ENCODE results near the gene LIX1L.

LIX1L gene

GRCh38 chr1:145957443-145958319 lies at the start of gene LIX1L:
LIX1L (minus strand) TSS chr1:145958017; CDS start chr1:145957927, 90 bp downstream.
- peak; percentile 87 to 95 (median 92) for DNase-seq (ENCODE audit: low read depth in 3 of 3)

GRCh38 chr1:146001709-146002108 lies 43.9 kb upstream of the LIX1L start:
- DNase-seq (ENCODE audit: low read depth in 3 of 3) = no peak

DNA sequence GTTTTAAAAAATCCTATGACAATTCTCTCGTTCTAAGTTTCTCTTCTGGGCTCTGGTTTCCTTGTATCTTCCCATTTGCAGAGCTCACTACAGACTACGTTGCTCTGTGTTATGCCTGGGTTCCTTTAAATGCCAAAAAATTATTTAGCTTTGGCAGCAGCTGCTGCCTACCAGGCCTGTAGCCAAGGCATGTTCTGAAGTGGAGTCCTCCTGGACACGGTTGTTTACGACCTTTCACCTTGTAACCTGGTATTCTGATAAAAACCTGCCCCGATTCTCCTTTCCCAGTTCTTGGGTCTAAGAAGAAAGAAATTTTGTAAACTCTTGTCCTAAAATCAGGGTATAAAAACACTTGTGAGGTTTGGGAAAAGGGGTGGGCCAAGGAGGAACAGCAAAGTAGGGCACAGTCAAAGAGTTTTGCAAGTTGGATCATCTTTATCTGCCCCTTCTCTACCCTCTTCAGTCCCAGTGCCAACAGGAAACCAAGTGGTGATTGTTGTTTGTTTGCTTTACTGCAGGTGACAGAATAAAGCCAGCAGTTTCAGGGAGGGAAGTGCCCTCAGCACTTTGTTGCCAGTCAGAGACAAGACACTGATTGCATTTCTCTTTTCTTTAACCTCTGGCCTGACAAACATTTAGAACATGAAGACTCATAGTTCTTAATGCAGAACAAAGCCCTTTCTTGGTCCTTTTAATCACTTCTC lies 41.7 kb upstream of the LIX1L start:
- DNase-seq (ENCODE audit: low read depth in 3 of 3) = no peak

DNA sequence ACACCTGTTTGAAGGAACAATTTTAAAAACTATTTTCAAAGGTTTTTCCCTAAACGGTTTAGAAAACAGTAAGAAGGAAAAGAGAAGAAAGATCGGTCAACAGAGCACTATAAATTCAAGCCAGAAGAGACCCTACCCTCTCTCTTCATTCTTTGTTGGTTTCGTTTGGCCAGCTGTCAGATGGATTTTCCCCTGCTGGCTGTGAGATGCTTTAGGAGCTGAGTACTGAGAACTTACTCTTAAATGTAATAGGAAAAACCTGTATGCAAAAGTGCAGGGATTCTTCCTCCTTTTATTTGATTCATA lies 39.9 kb upstream of the LIX1L start:
- DNase-seq (ENCODE audit: low read depth in 3 of 3) = no peak

DNA sequence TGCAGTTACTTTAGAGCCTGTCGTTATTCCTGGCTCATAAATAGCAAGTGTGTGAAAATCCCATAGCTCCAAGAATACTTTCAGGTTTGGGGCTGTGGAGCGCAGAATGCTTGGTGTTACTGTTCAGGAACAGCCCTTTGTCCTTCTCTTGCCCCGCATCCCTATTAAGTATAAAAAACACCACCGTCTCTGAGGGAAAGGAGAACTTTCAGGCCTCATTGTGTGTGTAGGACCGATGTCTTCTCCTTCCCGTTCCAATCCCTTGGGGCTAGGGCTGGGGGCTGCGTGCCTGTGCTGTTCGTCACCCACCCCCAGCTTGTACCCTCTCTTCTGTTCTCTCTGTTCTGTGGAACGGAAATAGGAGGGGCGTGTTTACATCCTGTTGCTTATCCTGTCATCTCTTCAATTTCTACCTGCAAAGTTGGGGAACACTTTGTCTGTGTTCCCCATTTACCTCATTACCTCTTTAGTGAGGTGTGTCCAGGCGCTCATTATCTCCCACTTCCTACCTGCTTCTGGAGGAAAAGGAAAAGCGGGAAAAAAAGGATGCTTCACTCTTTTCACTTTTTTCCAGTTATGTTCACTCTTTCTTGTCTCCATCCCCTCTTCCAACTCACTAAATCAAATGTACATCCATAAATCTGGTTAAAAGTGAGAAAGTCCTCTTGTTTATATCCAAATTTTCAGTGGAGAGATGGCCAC lies 39.4 kb upstream of the LIX1L start:
- peak; percentile 22 to 41 (median 35) for DNase-seq (ENCODE audit: low read depth in 3 of 3)

DNA sequence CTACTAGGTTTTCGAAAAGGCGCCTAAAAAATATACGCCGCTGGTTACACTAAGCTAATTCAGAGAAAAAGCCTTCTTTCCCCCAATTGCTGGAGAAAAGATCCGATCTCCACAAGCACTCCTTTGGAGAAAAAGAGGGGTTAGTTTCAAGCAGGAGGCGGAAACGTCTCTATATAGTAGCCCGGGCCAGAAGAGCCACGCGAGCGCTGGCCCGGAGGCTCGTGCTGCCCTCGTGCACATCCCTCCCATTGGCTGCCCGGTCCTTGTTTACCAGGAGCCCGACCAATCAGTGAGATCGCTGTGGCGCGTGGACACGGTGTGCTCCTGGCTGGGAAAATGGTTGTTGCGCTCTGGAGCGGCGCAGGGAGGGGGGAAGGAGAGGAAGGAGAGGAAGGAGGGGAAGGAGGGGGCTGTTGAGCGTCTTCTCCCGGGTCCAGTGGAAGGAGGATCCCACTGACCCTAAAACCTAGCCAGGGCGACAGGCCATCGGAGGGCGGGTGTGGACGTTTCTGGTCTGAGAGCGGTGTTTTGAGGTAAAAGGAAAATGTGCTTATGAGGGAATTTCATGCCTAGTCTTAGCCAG lies 38.7 kb upstream of the LIX1L start, which contains the start of gene TXNIP:
Gene TXNIP, minus strand, starts transcription at position 147 of the 583 bp plus-strand sequence. CDS start 313 bp downstream, outside the sequence.
- peak; percentile 89 to 92 (median 90) for DNase-seq (ENCODE audit: low read depth in 3 of 3)

DNA sequence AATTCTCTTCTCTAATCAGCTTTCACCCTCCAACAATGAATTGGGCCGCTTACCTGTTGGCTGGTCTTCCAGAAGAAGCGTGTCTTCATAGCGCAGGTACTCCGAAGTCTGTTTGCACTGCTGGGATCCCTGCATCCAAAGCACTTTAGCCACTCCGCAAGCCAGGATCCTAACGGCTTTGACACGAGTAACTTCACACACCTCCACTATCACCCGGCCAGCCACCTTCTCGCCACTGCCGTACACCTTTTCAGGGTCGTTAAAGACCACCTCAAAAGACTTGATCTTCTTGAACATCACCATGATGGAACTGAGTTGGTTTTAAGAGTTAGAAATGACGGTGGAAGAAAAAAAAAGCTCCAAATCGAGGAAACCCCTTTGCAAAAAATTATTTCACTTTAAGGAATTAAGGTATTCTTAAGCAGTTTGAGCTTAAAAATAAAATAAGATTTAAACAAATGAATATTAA lies 38.2 kb upstream of the LIX1L start:
- DNase-seq (ENCODE audit: low read depth in 3 of 3) = no peak

GRCh38 chr1:145995148-145995881 lies 37.5 kb upstream of the LIX1L start:
- DNase-seq (ENCODE audit: low read depth in 3 of 3) = no peak

- DNase-seq (ENCODE audit: low read depth in 3 of 3) = peak in 2 of 3 experiments; percentile 27 to 45
Measured at GRCh38 chr1:145994391-145995120, 36.7 kb upstream of the LIX1L start.

DNA sequence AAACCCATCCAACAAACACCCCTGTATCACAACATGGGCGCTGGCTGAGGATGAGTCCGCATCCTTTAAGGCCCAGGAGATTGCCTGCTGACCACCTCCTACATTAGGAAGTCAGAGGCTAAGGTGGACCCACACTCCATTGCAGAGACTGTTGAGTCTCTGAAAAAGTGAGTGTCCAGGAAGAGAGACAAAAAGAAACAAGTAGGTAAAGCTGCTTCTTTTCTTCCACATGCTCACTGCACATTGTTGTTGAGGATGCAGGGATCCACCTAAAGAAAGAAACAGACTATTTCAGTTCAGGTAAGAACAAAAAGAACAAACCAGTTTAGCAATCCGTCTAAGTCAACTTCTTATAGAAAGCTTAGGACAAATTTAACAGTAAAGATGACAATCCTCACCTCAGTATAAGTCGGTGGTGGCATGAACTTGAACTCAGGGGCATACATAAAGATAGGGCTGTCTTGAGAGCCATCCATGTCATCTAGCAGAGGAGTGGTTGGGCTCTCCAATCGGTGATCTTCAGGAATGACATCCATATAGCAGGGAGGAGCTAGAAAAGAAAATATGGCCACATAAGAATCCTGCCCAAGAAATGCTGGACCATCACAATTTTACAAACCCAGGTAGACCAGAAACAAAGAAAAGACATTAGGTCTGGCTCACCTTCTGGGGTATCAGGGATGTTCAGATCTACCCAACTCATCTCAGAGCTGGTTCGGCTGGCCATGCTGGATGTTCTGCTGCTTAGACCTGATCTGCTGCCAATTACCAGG lies 36.0 kb upstream of the LIX1L start:
- DNase-seq (ENCODE audit: low read depth in 3 of 3) = no peak

DNA sequence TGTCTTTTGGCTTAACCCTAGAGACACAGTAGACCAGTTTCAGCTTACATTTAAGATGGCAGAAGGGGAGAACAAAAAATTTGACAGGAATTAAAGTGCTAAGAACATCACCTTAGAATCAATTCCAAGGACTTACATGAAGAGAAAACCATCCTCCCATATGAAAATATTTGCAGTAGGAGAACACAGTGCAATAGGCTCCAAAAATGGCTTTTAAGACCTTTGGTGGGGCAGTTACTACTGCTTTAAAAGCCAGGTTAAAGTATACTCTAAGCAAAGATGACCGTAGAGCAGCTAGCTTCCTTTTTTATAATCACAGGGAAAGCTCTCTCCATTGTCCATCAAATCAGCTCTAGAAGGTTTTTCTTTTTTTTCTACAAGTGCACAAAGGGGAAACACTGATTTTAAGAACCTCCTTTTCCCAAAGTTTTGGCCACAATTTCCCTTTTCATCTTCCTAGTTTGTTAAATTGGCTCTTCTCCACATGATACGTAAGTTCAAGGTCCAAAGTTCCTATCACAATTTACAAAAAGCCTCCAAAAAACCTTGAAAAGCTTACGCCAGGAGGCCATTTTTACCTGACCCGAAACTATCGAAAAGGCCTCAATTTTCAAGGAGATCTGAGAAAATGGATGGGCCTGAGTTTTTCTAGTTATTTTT lies 35.3 kb upstream of the LIX1L start:
- DNase-seq (ENCODE audit: low read depth in 3 of 3) = no peak

DNA sequence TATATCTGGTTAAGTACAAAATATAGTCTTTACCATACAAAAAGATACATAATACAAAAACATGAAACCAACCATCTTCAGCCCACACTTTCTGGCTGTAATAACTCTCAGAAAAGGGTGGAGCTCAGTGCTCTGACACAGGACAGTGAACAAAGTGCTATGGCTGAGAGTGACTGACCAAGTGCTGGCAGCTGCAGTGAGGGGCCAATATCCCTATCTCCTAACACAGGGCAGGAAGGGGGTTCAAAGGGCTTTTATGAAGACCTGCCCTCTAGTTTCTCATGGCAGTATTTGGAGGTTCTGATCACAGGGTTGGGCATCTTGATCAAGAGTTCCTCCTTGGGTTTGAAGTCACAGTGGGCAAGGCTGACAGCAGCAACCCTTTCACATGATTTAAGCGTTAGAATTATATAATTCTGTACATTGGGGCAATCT lies 34.7 kb upstream of the LIX1L start:
- no peak for DNase-seq (ENCODE audit: low read depth in 3 of 3)

DNA sequence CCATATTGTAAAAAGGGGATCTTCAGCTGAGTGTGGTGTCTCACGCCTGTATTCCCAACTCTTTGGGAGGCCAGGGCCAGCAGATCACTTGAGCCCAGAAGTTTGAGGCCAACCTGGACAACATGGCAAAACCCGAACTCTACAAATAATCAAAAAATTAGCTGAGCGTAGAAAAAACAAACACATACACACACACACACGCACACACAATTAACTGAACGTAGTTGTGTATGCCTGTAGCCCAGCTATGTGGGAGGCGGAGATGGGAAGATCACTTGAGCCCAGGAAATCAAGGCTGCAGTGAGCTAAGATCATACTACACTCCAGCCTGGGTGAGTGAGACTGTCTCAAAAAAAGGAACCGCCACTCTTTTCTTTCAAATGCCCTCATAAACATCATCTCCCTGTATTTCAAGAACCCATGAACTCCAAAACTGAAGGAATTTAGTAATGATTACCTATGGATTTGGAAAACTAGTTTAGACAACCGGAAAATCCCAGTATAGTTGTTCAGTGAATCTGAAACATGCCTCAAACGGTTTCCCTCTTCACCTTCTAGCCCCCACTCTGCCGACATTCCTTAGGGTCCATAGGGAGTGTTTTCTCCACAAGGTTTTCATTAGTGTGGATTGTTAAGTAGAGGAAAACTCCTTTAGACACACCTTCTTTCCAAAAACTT lies 34.1 kb upstream of the LIX1L start:
- DNase-seq (ENCODE audit: low read depth in 3 of 3) = no peak

- DNase-seq (ENCODE audit: low read depth in 3 of 3) = no peak
Measured at GRCh38 chr1:145990249-145990855, 32.5 kb upstream of the LIX1L start.

GRCh38 chr1:145988773-145989172 lies 31.0 kb upstream of the LIX1L start:
- no peak for DNase-seq (ENCODE audit: low read depth in 3 of 3)

- no peak for DNase-seq (ENCODE audit: low read depth in 3 of 3)
Measured at GRCh38 chr1:145987926-145988325, 30.1 kb upstream of the LIX1L start.

DNA sequence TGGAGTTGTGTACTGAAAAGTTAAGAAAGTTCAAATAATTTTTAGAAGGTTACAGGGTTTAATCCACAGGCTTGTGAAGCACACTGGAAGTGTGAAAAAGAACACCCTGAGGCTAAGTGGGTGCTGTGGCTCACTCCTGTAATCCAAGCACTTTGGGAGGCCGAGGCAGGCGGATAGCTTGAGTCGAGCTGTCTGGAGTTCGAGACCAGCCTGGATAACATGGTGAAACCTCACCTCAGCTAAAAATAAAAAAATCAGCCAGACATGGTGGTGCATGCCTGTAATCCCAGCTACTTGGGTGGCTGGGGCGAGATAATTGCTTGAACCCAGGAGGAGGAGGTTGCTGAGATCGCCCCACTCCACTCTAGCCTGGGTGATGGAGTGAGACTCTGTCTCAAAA lies 28.7 kb upstream of the LIX1L start:
- no peak for DNase-seq (ENCODE audit: low read depth in 3 of 3)
